ENCODE data around the gene SARS1. TPM values are rescaled to one million over a fixed set of nuclear protein-coding genes. Genes with fewer than 3 reads are reported as not detected.
A peak's percentile ranks its signal among the peaks of the same experiment; 100 is the strongest.
"Not testable (repeated sequence)": the region's sequence is repeated elsewhere in the genome, so short reads cannot be mapped to it uniquely, and the experiment has no call there.

The SARS1 gene
- 449 TPM for polyA plus RNA-seq (2013, experiment 1 of 2; ENCODE audit: insufficient read length)
- 442 TPM for polyA plus RNA-seq (2013, experiment 2 of 2; ENCODE audit: insufficient read length)

- DNase-seq = peak; percentile 88
These were observed at the start of gene SARS1 for GRCh38 chr1:109213824-109214693. Gene SARS1, plus strand, starts transcription at chr1:109213918. Its CDS starts 75 bp downstream, at chr1:109213993.

GRCh38 chr1:109164538-109164937 is 49.2 kb upstream of the SARS1 start:
- DNase-seq = no peak

- peak; percentile 67 for DNase-seq
These were observed 46.7 kb upstream of the SARS1 start for GRCh38 chr1:109167001-109167506.

- DNase-seq = no peak
These were observed 43.5 kb upstream of the SARS1 start for GRCh38 chr1:109170035-109170764.

GRCh38 chr1:109171646-109172045 is 42.1 kb upstream of the SARS1 start:
- no peak for DNase-seq

GRCh38 chr1:109176349-109176748 is 37.4 kb upstream of the SARS1 start:
- not testable (repeated sequence) for DNase-seq

GRCh38 chr1:109180715-109181084 is 33.0 kb upstream of the SARS1 start:
- DNase-seq = not testable (repeated sequence)

GRCh38 chr1:109181085-109181806 is 32.5 kb upstream of the SARS1 start:
- no peak for DNase-seq

- no peak for DNase-seq
These were observed 31.9 kb upstream of the SARS1 start for GRCh38 chr1:109181807-109182163.

GRCh38 chr1:109183058-109183738 is 30.5 kb upstream of the SARS1 start:
- no peak for DNase-seq

GRCh38 chr1:109184687-109185086 is 29.0 kb upstream of the SARS1 start:
- DNase-seq = no peak

GRCh38 chr1:109185357-109185756 is 28.4 kb upstream of the SARS1 start:
- DNase-seq = no peak

- no peak for DNase-seq
These were observed 27.6 kb upstream of the SARS1 start for GRCh38 chr1:109185990-109186732.

GRCh38 chr1:109186733-109187086 is 27.0 kb upstream of the SARS1 start:
- no peak for DNase-seq

- no peak for DNase-seq
These were observed 26.6 kb upstream of the SARS1 start for GRCh38 chr1:109187127-109187526.

GRCh38 chr1:109188200-109188599 is 25.5 kb upstream of the SARS1 start:
- no peak for DNase-seq

- DNase-seq = no peak
These were observed 24.9 kb upstream of the SARS1 start for GRCh38 chr1:109188781-109189180.

- no peak for DNase-seq
These were observed 23.5 kb upstream of the SARS1 start for GRCh38 chr1:109190189-109190588.

GRCh38 chr1:109191377-109191776 is 22.3 kb upstream of the SARS1 start:
- DNase-seq = no peak

GRCh38 chr1:109191891-109192290 is 21.8 kb upstream of the SARS1 start:
- no peak for DNase-seq

GRCh38 chr1:109192433-109192832 is 21.3 kb upstream of the SARS1 start:
- DNase-seq = no peak
